ENCODE results near the gene ASXL1.

The ASXL1 gene

GRCh38 chr20:32443386-32443974, 85.3 kb downstream of the ASXL1 start:
- TF ChIP-seq Cebpa-rat (IDR thresholded peaks at IDR 0.05) = no peak
- Histone ChIP-seq H3K27ac (no peak overlapping the region), H3K4me1 (peaks cover 41 to 98% (median 86%) of the 10 kb centered on the region in 10 experiments), H3K36me3 (peaks cover 56 to 93% (median 81%) of the 10 kb centered on the region in 11 experiments), H3K4me3 (no peak overlapping the region), H3K4me2 (peak overlapping the region in 6 of 11 experiments; percentile 1 to 94 (median 88); a peak in 11 of 22 replicates), H3K9ac (no peak overlapping the region), H4K20me1 (peaks cover 89 to 100% (median 98%) of the 10 kb centered on the region in 11 experiments; a peak in 21 of 22 replicates), H3K9me3 (replicated peaks in 1 of 11) (no peaks in the 10 kb centered on the region), H3K27me3 (no peaks in the 10 kb centered on the region)

- no peaks in the 10 kb centered on the region for H3K9me3 ChIP-seq (replicated peaks in 1 of 11)
- H3K4me3 ChIP-seq = no peak overlapping the region
- peaks cover 65 to 98% (median 87%) of the 10 kb centered on the region in 11 experiments for H3K36me3 ChIP-seq
- TF ChIP-seq Cebpa-rat (IDR thresholded peaks at IDR 0.05) = no peak
- peaks cover 42 to 98% (median 86%) of the 10 kb centered on the region in 10 experiments for H3K4me1 ChIP-seq
- H3K4me2 ChIP-seq = peak overlapping the region in 9 of 11 experiments; percentile 70 to 95 (median 88); a peak in 15 of 22 replicates
- H4K20me1 ChIP-seq = peaks cover 89 to 100% (median 97%) of the 10 kb centered on the region in 11 experiments; a peak in 21 of 22 replicates
- no peaks in the 10 kb centered on the region for H3K27me3 ChIP-seq
- peak overlapping the region in 1 of 11 experiments; percentile 15; a peak in 3 of 22 replicates for H3K27ac ChIP-seq
- 0 out of 22 replicates have a peak overlapping the region, but pooled peaks of 3 of the 11 experiments have one; percentile 2 to 41 (median 17) for H3K9ac ChIP-seq
Measured at GRCh38 chr20:32444474-32445220, 86.5 kb downstream of the ASXL1 start.

GRCh38 chr20:32445539-32446273, 87.6 kb downstream of the ASXL1 start:
- Histone ChIP-seq H3K27ac (peak overlapping the region in 7 of 11 experiments; percentile 9 to 65 (median 52); a peak in 10 of 22 replicates), H3K9me3 (replicated peaks in 1 of 11) (no peaks in the 10 kb centered on the region), H3K27me3 (no peaks in the 10 kb centered on the region), H3K4me2 (peak overlapping the region; percentile 70 to 95 (median 88)), H3K4me1 (peaks cover 52 to 98% (median 86%) of the 10 kb centered on the region in 10 experiments), H4K20me1 (peaks cover 89 to 100% (median 97%) of the 10 kb centered on the region in 11 experiments; a peak in 21 of 22 replicates), H3K9ac (peak overlapping the region in 6 of 11 experiments; percentile 9 to 42 (median 26); a peak in 8 of 22 replicates), H3K36me3 (peaks cover 66 to 100% (median 92%) of the 10 kb centered on the region in 11 experiments), H3K4me3 (peak overlapping the region in 4 of 10 experiments; percentile 22 to 36 (median 26); a peak in 6 of 20 replicates)
- TF ChIP-seq Cebpa-rat (IDR thresholded peaks at IDR 0.05) = peak in 1 of 11 experiments; percentile 48; a peak in 1 of 22 replicates

GRCh38 chr20:32446301-32447100, 88.4 kb downstream of the ASXL1 start:
- peak overlapping the region; percentile 70 to 95 (median 88) for H3K4me2 ChIP-seq
- peak overlapping the region in 9 of 11 experiments; percentile 9 to 65 (median 40); a peak in 11 of 22 replicates for H3K27ac ChIP-seq
- no peak for TF ChIP-seq Cebpa-rat (IDR thresholded peaks at IDR 0.05)
- H3K9me3 ChIP-seq (replicated peaks in 1 of 11) = no peaks in the 10 kb centered on the region
- H3K9ac ChIP-seq = peak overlapping the region in 7 of 11 experiments; percentile 3 to 41 (median 11); a peak in 7 of 22 replicates
- H3K4me1 ChIP-seq = peaks cover 60 to 98% (median 92%) of the 10 kb centered on the region in 10 experiments
- peaks cover 67 to 100% (median 92%) of the 10 kb centered on the region in 11 experiments for H3K36me3 ChIP-seq
- peaks cover 85 to 100% (median 97%) of the 10 kb centered on the region in 11 experiments; a peak in 21 of 22 replicates for H4K20me1 ChIP-seq
- H3K27me3 ChIP-seq = no peaks in the 10 kb centered on the region
- peak overlapping the region in 5 of 10 experiments; percentile 12 to 36 (median 24); a peak in 6 of 20 replicates for H3K4me3 ChIP-seq

- peaks cover 80 to 100% (median 100%) of the 10 kb centered on the region in 11 experiments; a peak in 21 of 22 replicates for H4K20me1 ChIP-seq
- H3K27ac ChIP-seq = peak overlapping the region in 1 of 11 experiments; percentile 60; a peak in 1 of 22 replicates
- peak overlapping the region; percentile 70 to 95 (median 88); a peak in 21 of 22 replicates for H3K4me2 ChIP-seq
- H3K36me3 ChIP-seq = peaks cover 72 to 100% (median 95%) of the 10 kb centered on the region in 11 experiments
- no peak overlapping the region; a peak in 2 of 22 replicates for H3K9ac ChIP-seq
- H3K4me3 ChIP-seq = no peak overlapping the region; a peak in 1 of 20 replicates
- H3K4me1 ChIP-seq = peaks cover 69 to 100% (median 99%) of the 10 kb centered on the region in 10 experiments
- H3K9me3 ChIP-seq (replicated peaks in 1 of 11) = no peaks in the 10 kb centered on the region
- no peak for TF ChIP-seq Cebpa-rat (IDR thresholded peaks at IDR 0.05)
- no peaks in the 10 kb centered on the region for H3K27me3 ChIP-seq
Measured at GRCh38 chr20:32447136-32448027, 89.3 kb downstream of the ASXL1 start.

GRCh38 chr20:32448306-32449056, 90.3 kb downstream of the ASXL1 start:
- Histone ChIP-seq H3K4me1 (peaks cover 80 to 100% (median 99%) of the 10 kb centered on the region in 10 experiments), H3K36me3 (peaks cover 72 to 100% (median 96%) of the 10 kb centered on the region in 11 experiments), H3K9ac (peak overlapping the region in 3 of 11 experiments; percentile 1 to 5 (median 2); a peak in 1 of 22 replicates), H3K4me3 (no peak overlapping the region), H3K4me2 (peak overlapping the region in 9 of 11 experiments; percentile 0 to 93 (median 76); a peak in 10 of 22 replicates), H3K27me3 (no peaks in the 10 kb centered on the region), H4K20me1 (peaks cover 71 to 100% (median 100%) of the 10 kb centered on the region in 11 experiments; a peak in 21 of 22 replicates), H3K27ac (no peak overlapping the region), H3K9me3 (replicated peaks in 1 of 11) (no peaks in the 10 kb centered on the region)
- TF ChIP-seq Cebpa-rat (IDR thresholded peaks at IDR 0.05) = no peak

Data from BLaER1 treated with 17β-estradiol and CSF1 and Interleukin-3, amounts not matched to agents 10 nM and 100 nM (cell line).